Keratinocyte (primary cell): Measurements from ENCODE around the gene URAD.

Experiments
- EZH2 ChIP-seq: IDR thresholded peaks from one replicate; pipeline ENCODE4 v1.6.1; 2012; ENCODE audit warnings: inconsistent platforms, mild to moderate bottlenecking, low read length, moderate library complexity
- TF ChIP-seq, protein P1 (sequence below), 3 experiments: IDR thresholded peaks in 1 of 3; conservative IDR thresholded peaks in 1 of 3; optimal IDR thresholded peaks in 1 of 3; 2 replicates in 2 of 3; 3 replicates in 1 of 3; pipeline versions ENCODE3 to v1.5.1; 2011; ENCODE audit warnings: low read length in 3 of 3, mild to moderate bottlenecking in 3 of 3, moderate library complexity in 2 of 3, control low read depth in 1 of 3, inconsistent platforms in 1 of 3; ENCODE audit not compliant: insufficient read depth in 2 of 3; ENCODE audit errors: extremely low read depth in 1 of 3

DNA sequence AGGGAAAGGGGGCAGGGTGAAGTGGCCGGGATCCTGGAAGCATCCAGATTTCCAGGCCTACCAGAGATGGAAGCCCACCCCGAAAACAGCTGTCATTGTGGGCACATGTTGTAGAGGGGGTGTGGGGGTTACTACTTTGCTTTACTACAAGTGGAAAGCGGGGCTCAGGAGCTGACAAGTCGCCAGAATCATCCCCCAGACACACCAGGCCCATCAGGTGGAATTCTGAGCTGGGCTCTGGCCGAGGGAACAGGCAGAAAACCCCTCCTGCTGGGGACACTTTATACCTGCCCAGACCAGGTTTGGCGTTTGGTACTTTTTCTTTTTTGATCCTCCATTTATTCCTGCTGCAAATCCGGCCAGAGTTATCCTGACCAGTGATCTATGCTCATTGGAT is 23.2 kb downstream of the URAD start:
- no peak for TF ChIP-seq EZH2
- TF ChIP-seq, protein P1, sequence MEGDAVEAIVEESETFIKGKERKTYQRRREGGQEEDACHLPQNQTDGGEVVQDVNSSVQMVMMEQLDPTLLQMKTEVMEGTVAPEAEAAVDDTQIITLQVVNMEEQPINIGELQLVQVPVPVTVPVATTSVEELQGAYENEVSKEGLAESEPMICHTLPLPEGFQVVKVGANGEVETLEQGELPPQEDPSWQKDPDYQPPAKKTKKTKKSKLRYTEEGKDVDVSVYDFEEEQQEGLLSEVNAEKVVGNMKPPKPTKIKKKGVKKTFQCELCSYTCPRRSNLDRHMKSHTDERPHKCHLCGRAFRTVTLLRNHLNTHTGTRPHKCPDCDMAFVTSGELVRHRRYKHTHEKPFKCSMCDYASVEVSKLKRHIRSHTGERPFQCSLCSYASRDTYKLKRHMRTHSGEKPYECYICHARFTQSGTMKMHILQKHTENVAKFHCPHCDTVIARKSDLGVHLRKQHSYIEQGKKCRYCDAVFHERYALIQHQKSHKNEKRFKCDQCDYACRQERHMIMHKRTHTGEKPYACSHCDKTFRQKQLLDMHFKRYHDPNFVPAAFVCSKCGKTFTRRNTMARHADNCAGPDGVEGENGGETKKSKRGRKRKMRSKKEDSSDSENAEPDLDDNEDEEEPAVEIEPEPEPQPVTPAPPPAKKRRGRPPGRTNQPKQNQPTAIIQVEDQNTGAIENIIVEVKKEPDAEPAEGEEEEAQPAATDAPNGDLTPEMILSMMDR (optimal IDR thresholded peaks at IDR 0.05 in 1 of 3, IDR thresholded peaks at IDR 0.05 in 1 of 3, conservative IDR thresholded peaks at IDR 0.05 in 1 of 3; ENCODE audit: extremely low read depth in 1 of 3, insufficient read depth in 2 of 3, low read length in 3 of 3): no peak
